Sigmoid colon (tissue), 4 donors: ENCODE data around the gene GLA.

Source experiments
- EP300 ChIP-seq, 4 donors: sonication (generic); formaldehyde crosslinking; IDR thresholded peaks; one replicate each; pipeline ENCODE4 v1.6.1; 2017; ENCODE audit warnings: antibody characterized with exemption in 4 of 4
- POLR2A ChIP-seq, 2 donors: fragments of 450-650 bp; IDR thresholded peaks; one replicate each; pipeline ENCODE4 v1.6.1; 2016; ENCODE audit warnings: antibody characterized with exemption in 2 of 2, mild to moderate bottlenecking in 2 of 2, moderate library complexity in 2 of 2
- TF ChIP-seq, protein P1 (sequence below), 4 experiments: fragments of 450-650 bp in 3 of 4; fragments of 200-600 bp in 1 of 4; IDR thresholded peaks; one replicate each; pipeline ENCODE4 v1.5.1; 2016 to 2019; ENCODE audit warnings: antibody characterized with exemption in 4 of 4, mild to moderate bottlenecking in 3 of 4, moderate library complexity in 2 of 4

DNA sequence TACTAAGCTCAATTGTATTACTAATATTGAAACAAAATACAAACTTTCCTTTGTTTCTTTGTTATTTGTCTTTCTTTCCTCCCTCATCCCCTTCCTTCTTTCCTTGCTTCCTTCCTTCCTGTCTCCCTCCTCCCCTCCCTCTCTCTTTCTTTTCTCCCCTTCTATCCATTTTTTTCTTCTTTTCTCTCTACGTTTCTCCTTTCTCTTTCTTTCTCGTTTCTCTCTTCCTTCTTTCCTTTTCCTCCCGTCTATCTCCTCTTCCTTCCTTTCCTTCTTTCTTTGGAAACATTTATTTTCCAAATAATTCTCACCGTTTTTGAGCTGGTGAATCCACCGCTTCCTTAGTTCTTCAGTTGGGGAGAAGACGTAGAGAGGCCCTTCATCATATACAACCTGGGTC lies 38.0 kb downstream of the GLA start:
- TF ChIP-seq, protein P1, sequence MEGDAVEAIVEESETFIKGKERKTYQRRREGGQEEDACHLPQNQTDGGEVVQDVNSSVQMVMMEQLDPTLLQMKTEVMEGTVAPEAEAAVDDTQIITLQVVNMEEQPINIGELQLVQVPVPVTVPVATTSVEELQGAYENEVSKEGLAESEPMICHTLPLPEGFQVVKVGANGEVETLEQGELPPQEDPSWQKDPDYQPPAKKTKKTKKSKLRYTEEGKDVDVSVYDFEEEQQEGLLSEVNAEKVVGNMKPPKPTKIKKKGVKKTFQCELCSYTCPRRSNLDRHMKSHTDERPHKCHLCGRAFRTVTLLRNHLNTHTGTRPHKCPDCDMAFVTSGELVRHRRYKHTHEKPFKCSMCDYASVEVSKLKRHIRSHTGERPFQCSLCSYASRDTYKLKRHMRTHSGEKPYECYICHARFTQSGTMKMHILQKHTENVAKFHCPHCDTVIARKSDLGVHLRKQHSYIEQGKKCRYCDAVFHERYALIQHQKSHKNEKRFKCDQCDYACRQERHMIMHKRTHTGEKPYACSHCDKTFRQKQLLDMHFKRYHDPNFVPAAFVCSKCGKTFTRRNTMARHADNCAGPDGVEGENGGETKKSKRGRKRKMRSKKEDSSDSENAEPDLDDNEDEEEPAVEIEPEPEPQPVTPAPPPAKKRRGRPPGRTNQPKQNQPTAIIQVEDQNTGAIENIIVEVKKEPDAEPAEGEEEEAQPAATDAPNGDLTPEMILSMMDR (IDR thresholded peaks at IDR 0.05): no peak
- no peak for TF ChIP-seq EP300 (IDR thresholded peaks at IDR 0.05)
- no peak for TF ChIP-seq POLR2A (IDR thresholded peaks at IDR 0.05)
